Astrocyte (in vitro differentiated cells and primary cell): ENCODE data around the gene CNTNAP5.

Experiments
- EZH2 ChIP-seq: IDR thresholded peaks from 2 replicates; pipeline ENCODE4 v1.6.1; 2012; ENCODE audit warnings: mild to moderate bottlenecking, low read length, inconsistent platforms; ENCODE audit not compliant: insufficient read depth
- TF ChIP-seq, protein P1 (sequence below): IDR thresholded peaks from 2 replicates; pipeline ENCODE4 v1.5.1; 2011; ENCODE audit warnings: low read depth, mild to moderate bottlenecking, inconsistent platforms, low read length, moderate library complexity; ENCODE audit not compliant: insufficient read depth

DNA sequence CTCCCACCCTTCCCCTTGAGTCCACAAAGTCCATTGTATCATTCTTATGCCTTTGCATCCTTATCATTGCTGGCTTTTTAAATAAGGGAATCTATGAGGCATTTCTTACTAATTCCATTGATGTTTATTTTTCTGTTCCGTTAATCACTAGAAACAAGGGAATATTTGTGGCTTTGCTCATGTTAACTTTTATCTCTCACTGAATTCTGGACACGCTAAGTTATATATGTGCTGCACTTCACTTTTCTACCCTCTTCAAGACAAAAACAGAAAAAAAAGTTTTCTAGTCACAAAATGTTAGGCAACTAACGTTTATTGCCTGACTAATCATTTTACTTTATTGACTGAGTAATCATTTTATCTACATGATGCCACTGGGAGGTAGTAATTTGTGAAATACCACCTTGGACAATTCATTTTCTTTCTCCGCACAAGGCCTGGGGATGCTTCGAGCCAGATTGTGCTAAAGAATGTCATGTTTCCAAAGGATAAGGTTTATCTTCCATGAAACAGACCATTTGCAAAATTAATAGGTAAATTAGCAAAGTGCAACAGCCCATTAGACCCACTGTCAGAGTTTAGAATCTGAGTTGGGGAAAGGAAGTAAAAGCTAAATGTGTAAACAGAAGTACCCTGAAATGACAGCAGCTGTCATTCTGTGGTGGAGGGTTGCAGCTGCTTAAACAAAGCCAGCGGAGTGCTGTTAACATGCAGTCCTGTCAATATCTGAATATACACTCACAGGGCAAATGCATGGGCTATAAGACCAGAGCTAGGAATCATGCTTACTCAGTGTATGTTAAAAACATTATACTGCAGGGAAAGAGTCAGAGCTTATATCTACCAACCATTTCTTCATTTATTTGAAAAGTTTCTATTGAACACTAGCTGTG is 658.7 kb downstream of the CNTNAP5 start:
- TF ChIP-seq, protein P1, sequence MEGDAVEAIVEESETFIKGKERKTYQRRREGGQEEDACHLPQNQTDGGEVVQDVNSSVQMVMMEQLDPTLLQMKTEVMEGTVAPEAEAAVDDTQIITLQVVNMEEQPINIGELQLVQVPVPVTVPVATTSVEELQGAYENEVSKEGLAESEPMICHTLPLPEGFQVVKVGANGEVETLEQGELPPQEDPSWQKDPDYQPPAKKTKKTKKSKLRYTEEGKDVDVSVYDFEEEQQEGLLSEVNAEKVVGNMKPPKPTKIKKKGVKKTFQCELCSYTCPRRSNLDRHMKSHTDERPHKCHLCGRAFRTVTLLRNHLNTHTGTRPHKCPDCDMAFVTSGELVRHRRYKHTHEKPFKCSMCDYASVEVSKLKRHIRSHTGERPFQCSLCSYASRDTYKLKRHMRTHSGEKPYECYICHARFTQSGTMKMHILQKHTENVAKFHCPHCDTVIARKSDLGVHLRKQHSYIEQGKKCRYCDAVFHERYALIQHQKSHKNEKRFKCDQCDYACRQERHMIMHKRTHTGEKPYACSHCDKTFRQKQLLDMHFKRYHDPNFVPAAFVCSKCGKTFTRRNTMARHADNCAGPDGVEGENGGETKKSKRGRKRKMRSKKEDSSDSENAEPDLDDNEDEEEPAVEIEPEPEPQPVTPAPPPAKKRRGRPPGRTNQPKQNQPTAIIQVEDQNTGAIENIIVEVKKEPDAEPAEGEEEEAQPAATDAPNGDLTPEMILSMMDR, result no peak
- no peak for TF ChIP-seq EZH2
